Stimulated activated CD8-positive, alpha-beta memory T cell treated with anti-CD3 and anti-CD28 coated beads, Interleukin-12 subunit alpha, Interleukin-12 subunit beta, amount 100 ng/mL, for 4 hours (primary cell): ENCODE results near the gene CPB2.

Experiments
- DNase-seq: peaks from one replicate; pipeline ENCODE4 v3.0.0-alpha.2; 2020; ENCODE audit warnings: low read depth

The CPB2 gene

GRCh38 chr13:46097015-46097414, 7.8 kb downstream of the CPB2 start:
- DNase-seq = no peak

- DNase-seq = no peak
Measured at GRCh38 chr13:46094478-46094877, 10.4 kb downstream of the CPB2 start.

- DNase-seq = no peak
Measured at GRCh38 chr13:46088821-46089562, 15.8 kb downstream of the CPB2 start.

GRCh38 chr13:46087481-46087880, 17.4 kb downstream of the CPB2 start:
- DNase-seq = no peak

- DNase-seq = no peak
Measured at GRCh38 chr13:46086985-46087384, 17.8 kb downstream of the CPB2 start.

- no peak for DNase-seq
Measured at GRCh38 chr13:46086421-46086922, 18.4 kb downstream of the CPB2 start.

GRCh38 chr13:46085737-46086136, 19.1 kb downstream of the CPB2 start:
- no peak for DNase-seq

GRCh38 chr13:46082324-46082723, 22.5 kb downstream of the CPB2 start:
- no peak for DNase-seq

GRCh38 chr13:46079770-46080169, 25.1 kb downstream of the CPB2 start:
- DNase-seq = no peak

GRCh38 chr13:46077265-46077664, 27.6 kb downstream of the CPB2 start:
- no peak for DNase-seq

- no peak for DNase-seq
Measured at GRCh38 chr13:46076827-46077226, 28.0 kb downstream of the CPB2 start.

GRCh38 chr13:46075811-46076210, 29.0 kb downstream of the CPB2 start:
- no peak for DNase-seq

- DNase-seq = no peak
Measured at GRCh38 chr13:46071590-46072249, 33.1 kb downstream of the CPB2 start.

GRCh38 chr13:46063292-46063691, 41.5 kb downstream of the CPB2 start:
- no peak for DNase-seq

- DNase-seq = no peak
Measured at GRCh38 chr13:46062185-46062584, 42.6 kb downstream of the CPB2 start.

GRCh38 chr13:46059405-46059804, 45.4 kb downstream of the CPB2 start:
- DNase-seq = no peak

GRCh38 chr13:46058268-46058667, 46.6 kb downstream of the CPB2 start:
- no peak for DNase-seq

GRCh38 chr13:46057256-46058015, 47.4 kb downstream of the CPB2 start:
- DNase-seq = no peak

GRCh38 chr13:46053162-46054012, 51.4 kb downstream of the CPB2 start:
- DNase-seq = no peak

GRCh38 chr13:46052319-46053161, 52.3 kb downstream of the CPB2 start, which contains the start of gene ZC3H13:
Gene ZC3H13 (minus strand): TSS chr13:46052746. CDS start chr13:46045507, 7,239 bp downstream.
- DNase-seq = peak; percentile 82

- no peak for DNase-seq
Measured at GRCh38 chr13:46051968-46052318, 52.9 kb downstream of the CPB2 start.
